Measurements from ENCODE around the gene TMEM106A. TPM values are rescaled to one million over a fixed set of nuclear protein-coding genes. Genes with fewer than 3 reads are reported as not detected.
"Not testable (repeated sequence)": the region's sequence is repeated elsewhere in the genome, so short reads cannot be mapped to it uniquely, and the experiment has no call there.

Gene TMEM106A
- total and polyA plus RNA-seq, 9 of the 15 experiments (the other 6 are each of a cell fraction or from before 2014, with no cell fraction given): 0.03 to 0.29 (median 0.15) TPM

- POLR2A ChIA-PET; intact Hi-C loops (cut with micrococcal nuclease); H3K9me3 ChIP-seq (replicated peaks; ENCODE audit: control insufficient read depth, insufficient read depth, low read depth, low read length); H3K4me3 ChIP-seq; H2AFZ ChIP-seq (ENCODE audit: low read depth, low read length); H3K9ac ChIP-seq (ENCODE audit: insufficient read depth in 1 of 2, low read depth in 2 of 2, low read length in 2 of 2); H3K27ac ChIP-seq (ENCODE audit: extremely low read depth, low read depth, low read length); CTCF ChIA-PET (ENCODE audit: low intra/inter-chr PET ratio); H3K9me1 ChIP-seq (ENCODE audit: control insufficient read depth, insufficient read depth, low read length); H3K4me2 ChIP-seq (ENCODE audit: insufficient read depth, low read length); H3K4me1 ChIP-seq (replicated peaks in 1 of 2; ENCODE audit: control insufficient read depth in 2 of 2, insufficient read depth in 2 of 2, low read length in 2 of 2); H4K20me1 ChIP-seq (replicated peaks; ENCODE audit: control insufficient read depth, insufficient read depth, low read length); ATAC-seq; BruUV-seq (replicated peaks); H3K36me3 ChIP-seq (ENCODE audit: control insufficient read depth, insufficient read depth, low read length); FAIRE-seq; DNase-seq (ENCODE audit: extremely low read depth in 1 of 4, low spot score in 3 of 4); in situ Hi-C loops (cut with MboI); H3K27me3 ChIP-seq (ENCODE audit: control insufficient read depth in 2 of 2, insufficient read depth in 2 of 2, low read length in 2 of 2): not testable (repeated sequence)
- 0 out of 4 replicates have a peak, but pooled peaks of 1 of the 2 experiments have one; percentile 30 for TF ChIP-seq MLLT1 (IDR thresholded peaks at IDR 0.05)
- TF ChIP-seq THRB (CRISPR knock-in tag; conservative IDR thresholded peaks at IDR 0.05): 0 out of 2 replicates have a peak, but pooled peaks have one; percentile 27
- TF ChIP-seq NKRF (IDR thresholded peaks at IDR 0.05; ENCODE audit: borderline replicate concordance): 0 out of 2 replicates have a peak, but pooled peaks have one; percentile 27
- 0 out of 2 replicates have a peak, but pooled peaks have one; percentile 38 for TF ChIP-seq ELF4 (CRISPR knock-in tag; IDR thresholded peaks at IDR 0.05)
- peak; percentile 59; the same call in 1 of the 2 replicates for TF ChIP-seq HBP1 (CRISPR knock-in tag; IDR thresholded peaks at IDR 0.05)
- TF ChIP-seq ZBTB26 (CRISPR knock-in tag; IDR thresholded peaks at IDR 0.05): 0 out of 2 replicates have a peak, but pooled peaks have one; percentile 75
- TF ChIP-seq LARP7 (IDR thresholded peaks at IDR 0.05): 0 out of 2 replicates have a peak, but pooled peaks have one; percentile 20
- H3K79me2 ChIP-seq (ENCODE audit: control insufficient read depth, insufficient read depth, low read length): peaks cover 24% of the 10 kb centered on the region
These were observed 45.7 kb upstream of the TMEM106A start for GRCh38 chr17:43165971-43166370.

Data from K562 (cell line).